Right lobe of liver (tissue), 4 donors: ENCODE data around the gene ANXA3.

ENCODE experiments used
- CTCF ChIP-seq, 4 donors: fragments of 200-600 bp in 3 of 4; fragments of 450-650 bp in 1 of 4; IDR thresholded peaks; one replicate each; pipeline versions ENCODE4 v1.5.1 to v1.8.0; 2016 to 2022; ENCODE audit warnings: antibody characterized with exemption in 4 of 4, mild to moderate bottlenecking in 2 of 4
- POLR2A ChIP-seq: fragments of 450-650 bp; IDR thresholded peaks from one replicate; pipeline ENCODE4 v1.6.1; 2017; ENCODE audit warnings: antibody characterized with exemption, mild to moderate bottlenecking
- donor health status: DM: no; HTN: no; CAD: no.
- donor health status: DM: no; HTN: no; CAD: no.
- donor health status: DM: no; HTN: yes; CAD: no.

- TF ChIP-seq CTCF (IDR thresholded peaks at IDR 0.05), result no peak
- no peak for TF ChIP-seq POLR2A
Measured at GRCh38 chr4:78601013-78601412, 49.4 kb downstream of the ANXA3 start.
